ENCODE measurements around the gene TOP3B.

Gene TOP3B

DNA sequence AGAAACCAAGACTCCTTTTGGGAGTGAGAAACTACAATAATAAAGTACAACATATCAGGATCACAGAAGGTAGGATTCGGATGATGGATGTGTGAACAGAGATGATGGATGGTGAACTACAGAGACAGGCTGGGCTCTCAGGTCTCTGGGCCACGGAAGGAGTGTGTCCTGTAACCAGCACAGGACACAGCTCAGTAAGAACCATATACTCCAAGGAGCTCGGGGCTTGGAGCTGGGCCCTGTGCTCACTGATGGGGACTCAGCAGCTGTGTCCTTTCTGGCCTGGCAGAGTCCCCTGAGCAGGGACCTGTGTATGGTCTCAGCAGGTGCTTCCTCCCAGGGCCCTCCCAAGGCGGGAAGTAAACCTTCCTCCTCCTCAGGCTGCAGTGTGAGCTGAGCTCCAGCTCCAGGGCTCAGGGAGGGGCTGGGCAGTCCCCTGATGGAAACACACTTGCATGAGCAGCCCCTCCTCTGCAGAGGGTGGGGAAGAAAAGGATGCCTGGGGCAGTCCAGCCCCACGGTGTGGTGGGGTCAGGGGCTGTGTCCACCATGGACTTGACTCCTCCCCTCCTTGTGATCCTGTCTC, 39.8 kb upstream of the TOP3B start:
- no peak for DNase-seq
- H3K27me3 ChIP-seq (replicated peaks; ENCODE audit: insufficient read depth, low read length): no peaks in the 10 kb centered on the region
- H3K9me2 ChIP-seq (replicated peaks; ENCODE audit: insufficient read depth, low read length): no peaks in the 10 kb centered on the region
- no peaks in the 10 kb centered on the region for H3K36me3 ChIP-seq (replicated peaks; ENCODE audit: insufficient read depth, low read length)
- H3K4me2 ChIP-seq (ENCODE audit: low read depth, low read length): no peak overlapping the region
- H3K4me3 ChIP-seq (ENCODE audit: low read length): no peak overlapping the region
- H3F3A ChIP-seq (ENCODE audit: insufficient read depth, low read length): no peaks in the 10 kb centered on the region
- TF ChIP-seq EZH2phosphoT487 (IDR thresholded peaks at IDR 0.05; ENCODE audit: low read length): no peak
- TF ChIP-seq, protein P1, sequence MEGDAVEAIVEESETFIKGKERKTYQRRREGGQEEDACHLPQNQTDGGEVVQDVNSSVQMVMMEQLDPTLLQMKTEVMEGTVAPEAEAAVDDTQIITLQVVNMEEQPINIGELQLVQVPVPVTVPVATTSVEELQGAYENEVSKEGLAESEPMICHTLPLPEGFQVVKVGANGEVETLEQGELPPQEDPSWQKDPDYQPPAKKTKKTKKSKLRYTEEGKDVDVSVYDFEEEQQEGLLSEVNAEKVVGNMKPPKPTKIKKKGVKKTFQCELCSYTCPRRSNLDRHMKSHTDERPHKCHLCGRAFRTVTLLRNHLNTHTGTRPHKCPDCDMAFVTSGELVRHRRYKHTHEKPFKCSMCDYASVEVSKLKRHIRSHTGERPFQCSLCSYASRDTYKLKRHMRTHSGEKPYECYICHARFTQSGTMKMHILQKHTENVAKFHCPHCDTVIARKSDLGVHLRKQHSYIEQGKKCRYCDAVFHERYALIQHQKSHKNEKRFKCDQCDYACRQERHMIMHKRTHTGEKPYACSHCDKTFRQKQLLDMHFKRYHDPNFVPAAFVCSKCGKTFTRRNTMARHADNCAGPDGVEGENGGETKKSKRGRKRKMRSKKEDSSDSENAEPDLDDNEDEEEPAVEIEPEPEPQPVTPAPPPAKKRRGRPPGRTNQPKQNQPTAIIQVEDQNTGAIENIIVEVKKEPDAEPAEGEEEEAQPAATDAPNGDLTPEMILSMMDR (IDR thresholded peaks at IDR 0.05; ENCODE audit: low read length): no peak
- no peak for TF ChIP-seq EZH2 (optimal IDR thresholded peaks at IDR 0.05; ENCODE audit: low read depth, low read length)
- H3K4me1 ChIP-seq (ENCODE audit: low read length): peaks cover 23% of the 10 kb centered on the region
- no peaks in the 10 kb centered on the region for H3K79me2 ChIP-seq (ENCODE audit: low read length)
- H3K9me3 ChIP-seq (replicated peaks; ENCODE audit: insufficient read depth, low read length): no peaks in the 10 kb centered on the region
- H3K27ac ChIP-seq (ENCODE audit: low read length): no peak overlapping the region
- H3K9ac ChIP-seq (ENCODE audit: low read length): no peak overlapping the region
- H4K20me1 ChIP-seq (ENCODE audit: insufficient read depth, low read length): no peaks in the 10 kb centered on the region
- H2AFZ ChIP-seq (ENCODE audit: low read length): no peak overlapping the region

DNA sequence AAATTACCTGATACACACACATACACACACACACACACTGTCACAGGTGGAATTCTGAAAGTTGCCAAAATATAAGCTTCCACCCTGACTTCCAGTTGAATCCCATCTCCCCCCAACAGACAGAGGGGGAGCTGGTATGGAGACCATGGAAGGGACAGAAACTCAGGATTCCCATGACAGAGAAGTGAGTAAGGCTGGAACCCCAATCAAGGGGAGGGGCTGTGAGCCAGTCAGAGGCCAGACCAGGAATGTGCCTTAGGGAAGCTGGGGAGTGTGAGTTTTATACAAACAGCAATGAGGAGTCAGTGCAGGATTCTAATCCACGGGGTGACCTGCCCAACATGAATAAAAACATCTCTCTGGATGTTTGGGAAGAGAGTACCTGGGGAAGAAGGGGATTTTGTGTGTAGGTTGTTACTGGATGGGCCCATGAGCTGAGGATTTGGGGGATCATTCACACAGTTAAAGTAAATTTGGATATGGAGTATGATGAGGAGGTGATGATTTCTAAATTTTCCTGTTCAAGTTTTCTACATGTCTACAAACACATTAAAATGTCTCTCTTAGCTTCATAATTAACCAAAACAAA, 38.7 kb upstream of the TOP3B start:
- Histone ChIP-seq H3K9ac (ENCODE audit: low read length) (no peak overlapping the region), H3F3A (ENCODE audit: insufficient read depth, low read length) (no peaks in the 10 kb centered on the region), H3K79me2 (ENCODE audit: low read length) (no peaks in the 10 kb centered on the region), H3K4me2 (ENCODE audit: low read depth, low read length) (no peak overlapping the region), H3K27ac (ENCODE audit: low read length) (no peak overlapping the region), H3K9me2 (replicated peaks; ENCODE audit: insufficient read depth, low read length) (no peaks in the 10 kb centered on the region), H3K27me3 (replicated peaks; ENCODE audit: insufficient read depth, low read length) (no peaks in the 10 kb centered on the region), H2AFZ (ENCODE audit: low read length) (no peak overlapping the region), H3K4me1 (ENCODE audit: low read length) (peaks cover 16% of the 10 kb centered on the region), H3K4me3 (ENCODE audit: low read length) (no peak overlapping the region), H3K36me3 (replicated peaks; ENCODE audit: insufficient read depth, low read length) (no peaks in the 10 kb centered on the region), H4K20me1 (ENCODE audit: insufficient read depth, low read length) (no peaks in the 10 kb centered on the region), H3K9me3 (replicated peaks; ENCODE audit: insufficient read depth, low read length) (no peaks in the 10 kb centered on the region)
- DNase-seq: no peak
- no peak for TF ChIP-seq EZH2phosphoT487 (IDR thresholded peaks at IDR 0.05; ENCODE audit: low read length)

DNA sequence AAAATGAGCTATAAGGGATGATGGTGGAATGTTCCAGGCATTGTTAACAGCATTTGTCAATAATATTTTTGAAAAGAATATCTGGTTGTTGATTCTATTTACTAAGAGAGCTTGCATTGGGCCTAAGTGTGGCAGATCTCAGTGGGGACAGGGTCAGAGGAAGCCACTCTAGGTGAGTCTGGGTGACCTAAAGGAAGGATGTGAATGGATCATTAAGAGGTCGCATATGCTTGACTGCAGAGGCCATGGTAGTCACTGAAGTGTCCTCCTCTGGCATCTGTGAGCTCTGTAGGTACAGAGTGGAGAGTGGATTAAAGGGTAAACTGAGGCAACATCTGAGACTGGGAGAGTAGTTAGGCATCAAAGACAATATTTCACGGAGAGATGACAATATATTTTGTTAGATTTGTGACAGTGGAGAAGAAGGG, 37.9 kb upstream of the TOP3B start:
- no peak for DNase-seq
- Histone ChIP-seq H3K36me3 (replicated peaks; ENCODE audit: insufficient read depth, low read length) (no peaks in the 10 kb centered on the region), H4K20me1 (ENCODE audit: insufficient read depth, low read length) (no peaks in the 10 kb centered on the region), H2AFZ (ENCODE audit: low read length) (no peak overlapping the region), H3K4me2 (ENCODE audit: low read depth, low read length) (no peak overlapping the region), H3F3A (ENCODE audit: insufficient read depth, low read length) (no peaks in the 10 kb centered on the region), H3K4me1 (ENCODE audit: low read length) (peaks cover 8% of the 10 kb centered on the region), H3K9me2 (replicated peaks; ENCODE audit: insufficient read depth, low read length) (no peaks in the 10 kb centered on the region), H3K27ac (ENCODE audit: low read length) (no peak overlapping the region), H3K9ac (ENCODE audit: low read length) (no peak overlapping the region), H3K27me3 (replicated peaks; ENCODE audit: insufficient read depth, low read length) (no peaks in the 10 kb centered on the region), H3K9me3 (replicated peaks; ENCODE audit: insufficient read depth, low read length) (no peaks in the 10 kb centered on the region), H3K4me3 (ENCODE audit: low read length) (no peak overlapping the region), H3K79me2 (ENCODE audit: low read length) (no peaks in the 10 kb centered on the region)
- TF ChIP-seq EZH2phosphoT487 (IDR thresholded peaks at IDR 0.05; ENCODE audit: low read length): no peak
- TF ChIP-seq, protein P1 (IDR thresholded peaks at IDR 0.05; ENCODE audit: low read length): no peak
- TF ChIP-seq EZH2 (optimal IDR thresholded peaks at IDR 0.05; ENCODE audit: low read depth, low read length): no peak
